Neuron (in vitro differentiated cells): ENCODE data around the gene NAGK.
"Not testable (repeated sequence)": the region's sequence is repeated elsewhere in the genome, so short reads cannot be mapped to it uniquely, and the experiment has no call there.

Experiments used
- H2AFZ ChIP-seq: one replicate; pipeline ENCODE4 v1.6.1; 2013; ENCODE audit warnings: low read depth, mild to moderate bottlenecking, inconsistent platforms, low read length, moderate library complexity
- H3K27me3 ChIP-seq: one replicate; pipeline ENCODE4 v1.6.1; 2013; ENCODE audit warnings: low read length; ENCODE audit not compliant: insufficient read depth
- H3K36me3 ChIP-seq: one replicate; pipeline ENCODE4 v1.6.1; 2013; ENCODE audit warnings: low read length; ENCODE audit not compliant: insufficient read depth
- H3K4me1 ChIP-seq: one replicate; pipeline ENCODE4 v1.6.1; 2013; ENCODE audit warnings: low read length; ENCODE audit not compliant: insufficient read depth
- H3K4me3 ChIP-seq: 2 replicates; pipeline ENCODE4 v1.5.1; 2013; ENCODE audit warnings: mild to moderate bottlenecking, low read length, moderate library complexity
- H3K9me3 ChIP-seq: one replicate; pipeline ENCODE4 v1.6.1; 2013; ENCODE audit warnings: low read length

Gene NAGK

DNA sequence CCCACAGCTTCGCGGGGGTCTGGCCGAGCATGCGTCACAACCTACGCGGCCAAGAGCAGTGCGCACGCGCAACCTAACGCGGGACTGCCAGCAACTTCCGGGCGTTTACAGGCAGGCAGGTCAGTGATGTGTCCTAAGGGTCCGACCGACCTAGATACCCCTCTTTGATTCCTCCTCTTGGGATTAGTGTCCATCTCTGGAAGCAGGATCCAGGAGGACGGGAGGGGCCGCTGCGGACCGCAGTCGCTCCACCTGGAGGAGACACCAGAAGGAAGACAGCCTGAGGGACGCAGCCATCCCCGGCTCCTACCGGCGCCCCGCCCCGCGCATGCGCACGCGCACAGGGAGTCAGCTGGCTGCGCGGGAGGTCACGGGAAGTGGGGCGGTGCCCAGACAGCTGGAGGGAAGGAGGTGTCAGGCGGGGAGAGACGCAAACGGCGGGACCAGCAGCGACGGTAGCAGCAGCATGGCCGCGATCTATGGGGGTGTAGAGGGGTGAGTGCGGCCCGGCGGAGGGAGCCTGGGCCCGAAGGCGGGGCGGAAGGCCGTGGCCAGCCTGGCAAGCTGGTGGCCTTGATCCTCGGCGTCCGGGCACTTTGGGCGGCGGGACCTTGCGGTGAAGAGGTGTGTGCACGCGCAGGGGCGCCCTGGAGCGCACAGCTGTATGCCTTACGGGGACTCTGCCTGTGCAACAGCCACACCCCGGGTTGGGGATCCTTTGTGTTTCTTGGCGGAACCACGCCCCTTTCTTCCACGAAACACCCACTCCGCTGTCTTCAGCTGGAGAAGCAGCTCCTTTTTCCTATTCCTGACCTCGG is at the start of gene NAGK:
Gene NAGK (plus strand): TSS at position 431 of the 818 bp plus-strand sequence. CDS start 36 bp downstream, at position 467.
- H2AFZ ChIP-seq: peak within 1 kb of the TSS; percentile 74
- peaks cover 7% of the 10 kb centered on the region for H3K27me3 ChIP-seq
- no peaks in the 10 kb centered on the region for H3K9me3 ChIP-seq
- peaks cover 8% of the 10 kb centered on the region for H3K4me1 ChIP-seq
- H3K36me3 ChIP-seq: peaks cover 13% of the 10 kb centered on the region
- H3K4me3 ChIP-seq: peak within 1 kb of the TSS; percentile 86

DNA sequence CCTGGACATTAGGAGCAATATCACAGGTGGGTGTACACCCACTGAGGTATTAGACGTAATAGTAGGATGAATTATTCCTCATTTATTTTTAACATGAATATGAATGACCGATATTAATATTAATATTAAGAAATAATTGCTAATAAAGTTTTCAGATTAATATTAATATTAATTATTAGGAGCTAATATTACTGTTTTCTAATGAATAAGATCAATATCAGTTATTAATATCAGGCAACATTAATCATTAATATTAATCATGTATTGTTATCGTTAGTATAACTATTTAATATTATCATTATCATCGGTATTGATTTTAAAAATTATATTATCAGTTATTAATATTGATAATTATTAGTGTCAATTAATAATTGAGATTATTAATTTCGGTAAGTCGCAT is 48.5 kb upstream of the NAGK start:
- H3K9me3 ChIP-seq, H3K36me3 ChIP-seq: not testable (repeated sequence)

DNA sequence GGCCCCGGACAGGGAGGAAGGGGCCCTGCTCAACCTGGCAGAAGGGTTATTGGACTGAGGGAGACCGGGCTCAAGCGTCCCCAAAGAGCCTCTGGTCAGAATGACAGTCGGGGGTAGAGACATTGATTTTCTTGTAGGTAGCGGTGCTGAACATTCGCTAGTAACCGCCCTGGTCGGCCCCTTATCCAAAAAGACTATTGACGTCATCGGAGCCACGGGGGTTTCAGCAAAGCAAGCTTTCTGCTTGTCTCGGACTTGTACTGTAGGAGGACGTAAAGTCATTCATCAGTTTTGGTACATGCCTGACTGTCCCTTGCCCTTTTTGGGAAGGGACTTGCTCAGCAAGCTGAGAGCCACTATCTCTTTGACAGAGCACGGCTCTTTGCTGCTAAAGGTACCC is 47.1 kb upstream of the NAGK start:
- H3K9me3 ChIP-seq, H3K27me3 ChIP-seq: not testable (repeated sequence)

More for the DNA sequence above, 48.5 kb upstream of the NAGK start:
- not testable (repeated sequence) for H3K27me3 ChIP-seq, H3K4me1 ChIP-seq, H3K4me3 ChIP-seq, H2AFZ ChIP-seq

DNA sequence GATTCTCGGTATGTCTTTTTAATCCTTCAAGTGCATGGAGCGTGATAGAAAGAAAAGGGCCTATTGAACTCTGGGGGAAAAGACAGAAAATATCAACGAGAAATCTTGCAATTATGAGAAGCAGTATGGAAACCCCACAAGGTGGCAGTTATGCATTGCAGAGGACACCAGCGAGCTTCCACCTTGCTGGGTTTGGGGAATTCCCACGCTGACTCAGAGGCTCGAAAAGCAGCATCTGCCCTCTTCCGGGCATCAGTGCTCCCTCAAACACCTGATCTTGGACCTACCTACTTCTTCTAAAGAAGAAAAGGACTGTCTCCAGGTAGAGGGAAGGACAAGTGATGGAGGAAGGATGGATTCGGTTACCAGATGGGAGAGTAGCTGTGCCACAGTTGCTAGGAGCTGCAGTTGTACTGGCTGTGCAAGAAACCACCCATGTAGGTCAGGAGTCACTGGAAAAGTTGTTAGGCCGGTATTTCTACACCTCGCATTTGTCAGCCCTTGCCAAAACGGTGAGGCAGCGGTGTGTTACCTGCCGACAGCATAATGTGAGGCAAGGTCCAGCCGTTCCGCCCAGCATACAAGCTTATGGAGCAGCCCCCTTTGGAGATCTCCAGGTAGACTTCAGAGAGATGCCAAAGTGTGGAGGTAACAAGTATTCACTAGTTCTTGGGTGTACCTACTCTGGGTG is 44.8 kb upstream of the NAGK start:
- H2AFZ ChIP-seq, H3K36me3 ChIP-seq, H3K4me3 ChIP-seq, H3K9me3 ChIP-seq, H3K4me1 ChIP-seq, H3K27me3 ChIP-seq: not testable (repeated sequence)

More for the DNA sequence above, 47.1 kb upstream of the NAGK start:
- not testable (repeated sequence) for H3K4me3 ChIP-seq, H3K4me1 ChIP-seq, H3K36me3 ChIP-seq, H2AFZ ChIP-seq

DNA sequence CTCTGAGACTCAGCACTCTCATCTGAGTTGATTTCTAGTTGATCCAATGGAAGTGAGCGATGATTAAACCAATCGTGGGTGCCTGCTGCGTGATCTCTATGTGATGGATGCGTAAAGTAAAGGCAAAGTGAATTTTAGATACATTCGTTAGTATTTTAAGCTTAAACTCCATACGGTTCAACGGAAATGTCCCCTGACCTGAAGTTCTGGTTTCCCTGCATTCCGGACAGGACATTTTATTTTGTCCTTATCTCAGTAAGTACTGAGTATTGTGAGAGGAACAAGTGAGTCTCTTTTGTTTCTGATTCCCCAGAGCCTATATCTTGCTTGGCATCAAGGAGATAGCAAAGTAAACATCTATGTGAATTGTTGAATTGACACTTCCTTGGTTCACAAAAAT is 32.2 kb upstream of the NAGK start:
- not testable (repeated sequence) for H3K36me3 ChIP-seq, H2AFZ ChIP-seq, H3K4me1 ChIP-seq, H3K4me3 ChIP-seq, H3K27me3 ChIP-seq, H3K9me3 ChIP-seq

DNA sequence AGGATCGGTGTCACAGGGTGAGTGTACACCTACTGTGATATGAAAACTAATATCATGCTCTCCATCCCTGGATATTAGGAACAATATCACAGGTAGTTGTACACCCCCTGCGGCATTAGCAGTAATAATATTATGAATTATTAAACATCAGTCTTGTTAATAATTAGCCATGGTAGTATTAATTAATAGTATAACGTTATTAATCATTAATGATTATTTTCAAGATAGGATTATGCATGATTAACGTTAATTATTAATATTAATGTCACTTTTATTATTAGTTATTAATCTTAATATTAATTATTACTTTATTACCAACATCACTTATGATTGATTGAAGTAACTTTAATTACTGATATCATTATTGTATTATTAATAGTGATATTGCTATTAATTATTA is 26.2 kb upstream of the NAGK start:
- Histone ChIP-seq H3K4me3 (no peak overlapping the region), H3K27me3 (peaks cover 2% of the 10 kb centered on the region), H3K4me1 (peaks cover 3% of the 10 kb centered on the region), H3K36me3 (no peaks in the 10 kb centered on the region), H3K9me3 (no peaks in the 10 kb centered on the region), H2AFZ (no peak overlapping the region)

DNA sequence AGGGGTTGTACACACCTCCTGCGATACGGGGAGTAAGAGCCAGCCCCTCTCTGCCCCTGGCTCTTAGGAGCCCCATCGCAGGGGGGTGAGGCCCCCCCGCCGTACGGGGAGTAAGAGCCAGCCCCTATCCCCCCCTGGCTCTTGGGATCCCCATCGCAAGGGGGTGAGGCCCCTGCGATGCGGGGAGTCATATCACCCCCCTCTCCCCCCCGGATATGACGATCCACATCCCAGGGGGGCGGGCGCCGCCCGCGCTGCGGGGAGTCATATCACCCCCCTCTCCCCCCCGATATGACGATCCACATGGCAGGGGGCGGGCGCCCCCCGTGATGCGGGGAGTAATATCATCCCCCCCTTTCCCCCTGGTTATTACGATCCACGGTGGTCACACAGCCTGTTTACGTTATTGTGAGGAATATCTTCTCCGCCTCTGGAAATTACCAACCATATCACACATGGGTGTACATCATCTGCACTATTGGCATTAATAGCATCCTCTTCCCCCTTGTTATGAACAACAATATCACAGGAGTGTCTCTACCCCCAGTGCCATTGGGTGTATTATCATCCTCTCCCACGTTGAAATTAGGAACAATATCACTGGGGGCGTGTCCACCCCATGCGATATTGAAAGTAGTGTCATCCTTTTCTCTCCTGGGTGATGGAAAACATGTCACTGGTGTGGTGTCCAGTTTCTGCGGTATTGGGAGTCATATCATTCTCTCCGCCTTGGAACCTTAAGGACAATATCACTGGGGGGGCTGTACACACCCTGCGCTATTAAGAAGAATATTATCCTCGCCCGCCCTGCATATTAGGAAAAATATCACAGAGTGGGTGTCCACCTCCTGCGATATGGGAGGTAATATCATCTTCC is 24.7 kb upstream of the NAGK start:
- no peak overlapping the region for H3K4me3 ChIP-seq
- H3K9me3 ChIP-seq: no peaks in the 10 kb centered on the region
- H2AFZ ChIP-seq: no peak overlapping the region
- H3K4me1 ChIP-seq: peaks cover 10% of the 10 kb centered on the region
- no peaks in the 10 kb centered on the region for H3K36me3 ChIP-seq
- H3K27me3 ChIP-seq: peaks cover 2% of the 10 kb centered on the region

DNA sequence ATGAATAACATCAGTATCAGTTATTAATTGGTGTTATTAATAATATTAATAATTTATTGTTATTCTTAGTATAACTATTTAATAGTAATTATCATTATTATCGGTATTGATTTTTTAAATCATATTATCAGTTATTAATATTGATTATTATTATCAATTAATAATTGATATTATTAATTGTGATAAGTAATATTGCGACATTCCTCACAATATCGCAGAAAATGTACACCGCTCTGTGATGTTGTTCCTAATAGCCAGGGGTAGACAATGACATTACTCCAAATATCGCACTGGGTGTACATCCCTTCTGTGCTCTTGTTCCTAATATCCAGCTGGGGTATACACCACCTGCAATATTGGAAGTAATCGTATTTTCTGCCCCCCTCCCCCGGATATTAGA is 23.3 kb upstream of the NAGK start:
- no peaks in the 10 kb centered on the region for H3K36me3 ChIP-seq
- no peak overlapping the region for H3K4me3 ChIP-seq
- no peaks in the 10 kb centered on the region for H3K9me3 ChIP-seq
- H3K4me1 ChIP-seq: peaks cover 10% of the 10 kb centered on the region
- H2AFZ ChIP-seq: no peak overlapping the region
- peaks cover 5% of the 10 kb centered on the region for H3K27me3 ChIP-seq

DNA sequence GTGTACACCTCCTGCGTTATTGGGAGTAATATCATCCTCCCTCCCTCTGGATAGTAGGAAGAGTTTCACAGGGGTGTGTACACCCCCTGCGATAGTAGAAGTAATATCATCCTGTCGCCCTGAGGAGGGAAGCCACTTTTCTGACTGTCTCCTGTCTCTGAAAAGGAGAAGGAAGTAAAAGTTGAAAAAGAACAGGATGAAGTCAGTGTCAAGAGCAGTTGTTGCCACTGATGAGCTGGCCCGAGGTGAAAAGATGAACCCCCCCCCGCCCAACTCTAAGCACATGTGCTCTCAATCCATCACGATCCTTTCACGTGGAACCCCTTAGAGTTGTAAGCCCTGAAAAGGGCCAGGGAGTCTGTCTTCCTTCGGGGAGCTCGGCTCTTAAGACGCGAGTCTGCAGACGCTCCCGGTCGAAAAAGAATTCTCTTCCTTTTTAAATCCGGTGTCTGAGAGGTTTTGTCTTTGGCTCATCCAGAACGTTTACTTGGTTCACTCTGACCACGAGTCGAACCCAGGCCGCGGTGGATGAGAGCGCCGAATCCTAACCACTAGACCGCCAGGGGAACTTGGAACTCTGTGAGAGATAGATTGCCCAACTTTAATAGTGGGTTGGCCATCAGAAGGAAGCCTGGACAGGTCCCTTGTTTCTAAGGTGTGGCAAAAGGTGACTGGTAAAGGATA is 22.4 kb upstream of the NAGK start:
- Histone ChIP-seq H3K4me3 (no peak overlapping the region), H2AFZ (no peak overlapping the region), H3K4me1 (peaks cover 10% of the 10 kb centered on the region), H3K27me3 (peaks cover 3% of the 10 kb centered on the region), H3K9me3 (no peaks in the 10 kb centered on the region), H3K36me3 (no peaks in the 10 kb centered on the region)

DNA sequence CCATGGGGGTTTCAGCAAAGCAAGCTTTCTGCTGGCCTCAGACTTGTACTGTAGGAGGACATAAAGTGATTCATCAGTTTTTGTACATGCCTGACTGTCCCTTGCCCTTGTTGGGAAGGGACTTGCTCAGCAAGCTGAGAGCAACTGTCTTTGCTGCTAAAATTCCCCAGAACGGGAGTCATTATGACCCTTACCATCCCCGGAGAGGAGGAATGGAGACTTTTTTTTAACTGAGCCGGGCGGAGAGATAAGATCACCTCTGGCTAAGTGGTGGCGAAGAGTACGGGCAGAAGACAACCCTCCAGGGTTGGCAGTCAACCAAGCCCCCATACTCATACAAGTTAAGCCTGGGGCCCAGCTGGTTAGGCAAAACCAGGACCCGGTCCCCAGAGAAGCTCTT is 20.4 kb upstream of the NAGK start:
- H3K27me3 ChIP-seq: peaks cover 3% of the 10 kb centered on the region
- no peak overlapping the region for H2AFZ ChIP-seq
- H3K4me1 ChIP-seq: peaks cover 10% of the 10 kb centered on the region
- no peaks in the 10 kb centered on the region for H3K36me3 ChIP-seq
- H3K9me3 ChIP-seq: no peaks in the 10 kb centered on the region
- H3K4me3 ChIP-seq: no peak overlapping the region

DNA sequence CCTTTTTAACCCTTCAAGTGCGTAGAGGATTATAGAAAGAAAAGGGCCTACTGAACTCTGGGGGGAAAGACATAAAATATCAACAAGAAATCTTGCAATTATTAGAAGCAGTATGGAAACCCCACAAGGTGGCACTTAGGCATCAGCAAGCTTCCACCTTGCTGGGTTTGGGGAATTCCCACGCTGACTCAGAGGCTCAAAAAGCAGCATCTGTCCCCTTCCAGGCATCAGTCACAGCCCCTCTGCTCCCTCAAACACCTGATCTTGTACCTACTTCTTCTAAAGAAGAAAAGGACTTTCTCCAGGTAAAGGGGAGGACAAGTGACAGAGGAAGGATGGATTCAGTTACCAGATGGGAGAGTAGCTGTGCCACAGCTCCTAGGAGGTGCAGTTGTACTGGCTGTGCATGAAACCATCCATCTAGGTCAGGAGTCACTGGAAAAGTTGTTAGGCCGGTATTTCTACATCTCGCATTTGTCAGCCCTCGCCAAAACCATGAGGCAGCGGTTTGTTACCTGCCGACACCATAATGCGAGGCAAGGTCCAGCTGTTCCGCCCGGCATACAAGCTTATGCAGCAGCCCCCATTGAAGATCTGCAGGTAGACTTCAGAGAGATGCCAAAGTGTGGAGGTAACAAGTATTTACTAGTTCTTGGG is 18.6 kb upstream of the NAGK start:
- H2AFZ ChIP-seq, H3K27me3 ChIP-seq, H3K9me3 ChIP-seq, H3K36me3 ChIP-seq, H3K4me3 ChIP-seq: not testable (repeated sequence)
- H3K4me1 ChIP-seq: peaks cover 10% of the 10 kb centered on the region

DNA sequence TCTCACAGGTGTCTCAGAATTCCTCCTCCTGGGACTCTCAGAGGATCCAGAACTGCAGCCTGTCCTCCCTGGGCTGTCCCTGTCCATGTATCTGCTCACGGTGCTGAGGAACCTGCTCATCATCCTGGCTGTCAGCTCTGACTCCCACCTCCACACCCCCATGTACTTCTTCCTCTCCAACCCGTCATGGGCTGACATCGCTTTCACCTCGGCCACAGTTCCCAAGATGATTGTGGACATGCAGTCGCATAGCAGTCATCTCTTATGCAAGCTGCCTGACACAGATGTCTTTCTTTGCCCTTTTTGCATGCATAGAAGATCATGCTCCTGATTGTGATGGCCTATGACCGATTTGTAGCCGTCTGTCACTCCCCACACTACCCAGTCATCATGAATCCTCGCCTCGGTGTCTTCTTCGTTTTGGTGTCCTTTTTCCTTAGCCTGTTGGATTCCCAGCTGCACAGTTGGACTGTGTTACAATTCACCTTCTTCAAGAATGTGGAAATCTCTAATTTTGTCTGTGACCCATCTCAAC is 13.2 kb upstream of the NAGK start:
- H2AFZ ChIP-seq, H3K36me3 ChIP-seq: not testable (repeated sequence)

More for the DNA sequence above, 13.2 kb upstream of the NAGK start:
- H3K4me3 ChIP-seq, H3K9me3 ChIP-seq, H3K4me1 ChIP-seq: not testable (repeated sequence)
- H3K27me3 ChIP-seq: peaks cover 14% of the 10 kb centered on the region
